ENCODE results near the gene MBTPS2. TPM values are rescaled to one million over a fixed set of nuclear protein-coding genes. Genes with fewer than 3 reads are reported as not detected.
"Not testable (repeated sequence)": the region's sequence is repeated elsewhere in the genome, so short reads cannot be mapped to it uniquely, and the experiment has no call there.

Gene MBTPS2
- total and polyA plus RNA-seq, 8 donors = 1.1 to 8.7 (median 6.8) TPM

DNA sequence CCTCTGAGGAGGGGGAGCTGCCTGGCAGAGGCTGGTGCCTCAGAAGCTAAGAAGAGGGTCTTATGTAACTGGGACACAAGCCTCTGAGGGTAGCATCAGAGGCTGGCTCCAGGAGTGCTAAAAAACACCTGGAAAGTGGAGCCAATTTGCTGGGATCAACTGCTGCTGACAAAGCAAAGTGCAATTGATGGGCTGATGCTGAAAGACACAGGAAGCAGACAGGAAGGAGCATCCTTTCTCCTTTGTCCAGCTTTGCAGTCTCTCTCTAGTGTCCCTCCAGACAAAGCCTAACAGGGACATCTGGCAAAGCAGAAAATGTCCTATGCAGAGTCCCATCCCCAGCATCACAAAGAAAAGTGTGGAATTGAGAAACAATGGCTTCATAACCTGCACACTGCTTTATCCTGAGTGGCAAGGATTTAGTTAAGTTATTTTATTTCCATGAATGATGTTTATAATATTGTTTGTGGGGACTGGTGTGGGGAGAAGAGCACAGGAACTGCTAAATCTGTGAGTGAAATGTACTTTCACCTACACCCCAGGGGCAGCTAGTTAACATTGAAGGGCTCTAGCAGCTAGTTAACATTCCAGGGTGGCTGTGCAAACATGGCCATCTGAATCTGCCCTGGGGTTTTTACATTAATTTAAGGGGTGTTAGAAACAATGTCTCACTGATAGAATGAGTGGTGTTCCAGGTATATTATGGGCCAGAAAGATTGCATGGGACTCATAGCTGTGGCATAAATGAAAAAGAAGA lies 25.6 kb upstream of the MBTPS2 start:
- no peaks in the 10 kb centered on the region for H3K9me3 ChIP-seq
- no peak overlapping the region for H3K4me3 ChIP-seq
- no peak for DNase-seq
- no peaks in the 10 kb centered on the region for H3K36me3 ChIP-seq
- no peaks in the 10 kb centered on the region for H3K27me3 ChIP-seq
- no peaks in the 10 kb centered on the region for H3K4me1 ChIP-seq
- intact Hi-C loops (cut with DNase I) = no loop called here
- TF ChIP-seq CTCF (IDR thresholded peaks at IDR 0.05) = no peak
- FAIRE-seq = no peak
- ATAC-seq = no peak
- no peak overlapping the region for H3K27ac ChIP-seq

DNA sequence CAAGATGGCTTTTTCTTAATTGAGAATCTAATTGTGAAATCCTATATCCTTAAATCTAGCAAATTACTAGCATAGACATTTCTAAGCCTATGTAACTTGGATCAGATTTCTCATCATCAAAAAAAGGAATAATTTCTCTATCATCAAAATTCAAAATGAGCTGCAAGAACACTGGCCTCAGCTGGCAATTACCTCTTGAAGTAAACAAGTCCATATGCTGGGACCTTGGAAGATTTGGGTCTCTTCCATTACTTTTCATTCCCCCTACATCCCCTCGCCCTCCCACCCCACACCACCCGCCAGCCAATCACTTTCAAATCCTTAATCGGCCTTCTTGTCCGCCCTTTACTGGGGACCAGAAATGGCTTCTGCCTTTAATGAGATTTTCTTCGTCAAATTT lies 23.3 kb upstream of the MBTPS2 start:
- WGBS, 2 donors = 70 to 84% methylated on average over 5 of the region's 5 CpGs
- intact Hi-C loops (cut with DNase I) = no loop called here
- DNase-seq (no peak), ATAC-seq (no peak), FAIRE-seq (no peak)
- Histone ChIP-seq H3K36me3 (no peaks in the 10 kb centered on the region), H3K27me3 (no peaks in the 10 kb centered on the region), H3K9me3 (no peaks in the 10 kb centered on the region), H3K4me3 (no peak overlapping the region), H3K27ac (no peak overlapping the region), H3K4me1 (no peaks in the 10 kb centered on the region)
- TF ChIP-seq CTCF (IDR thresholded peaks at IDR 0.05) = no peak

DNA sequence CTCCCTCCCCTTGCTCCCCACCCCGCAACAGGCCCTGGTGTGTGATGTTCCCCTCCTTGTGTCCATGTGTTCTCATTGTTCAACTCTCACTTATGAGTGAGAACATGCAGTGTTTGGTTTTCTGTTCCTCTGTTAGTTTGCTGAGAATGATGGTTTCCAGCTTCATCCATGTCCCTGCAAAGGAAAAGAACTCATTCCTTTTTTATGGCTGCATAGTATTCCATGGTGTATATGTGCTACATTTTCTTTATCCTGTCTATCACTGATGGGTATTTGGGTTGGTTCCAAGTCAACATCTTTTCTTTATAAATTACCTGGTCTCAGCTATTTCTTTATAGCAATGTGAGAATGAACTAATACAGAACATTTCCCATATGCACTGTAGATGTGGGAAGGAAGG lies 19.2 kb upstream of the MBTPS2 start:
- H3K27ac ChIP-seq; ATAC-seq; H3K36me3 ChIP-seq; H3K4me1 ChIP-seq; intact Hi-C loops (cut with DNase I); H3K9me3 ChIP-seq; DNase-seq; FAIRE-seq; H3K27me3 ChIP-seq; H3K4me3 ChIP-seq: not testable (repeated sequence)
- 84 to 100% methylated on average over 1 of the region's 1 CpG for WGBS, 2 donors

- FAIRE-seq (no peak), DNase-seq (no peak), ATAC-seq (no peak)
- Histone ChIP-seq H3K27ac (no peak overlapping the region), H3K4me3 (no peak overlapping the region), H3K9me3 (no peaks in the 10 kb centered on the region), H3K27me3 (no peaks in the 10 kb centered on the region), H3K4me1 (no peaks in the 10 kb centered on the region), H3K36me3 (no peaks in the 10 kb centered on the region)
- TF ChIP-seq CTCF (IDR thresholded peaks at IDR 0.05) = no peak
- 84 to 88% methylated on average over 3 of the region's 3 CpGs for WGBS, 2 donors
- intact Hi-C loops (cut with DNase I) = no loop called here
These were observed 17.5 kb upstream of the MBTPS2 start for GRCh38 chrX:21821875-21822274.

GRCh38 chrX:21831496-21831895 lies 7.9 kb upstream of the MBTPS2 start:
- no peak for TF ChIP-seq CTCF (IDR thresholded peaks at IDR 0.05)
- H3K27ac ChIP-seq = no peak overlapping the region
- H3K4me1 ChIP-seq = no peaks in the 10 kb centered on the region
- 65 to 67% methylated on average over 2 of the region's 2 CpGs for WGBS, 2 donors
- H3K27me3 ChIP-seq = peaks cover 0 to 11% (median 0%) of the 10 kb centered on the region in 4 donors
- H3K9me3 ChIP-seq = no peaks in the 10 kb centered on the region
- no peaks in the 10 kb centered on the region for H3K36me3 ChIP-seq
- DNase-seq (no peak), FAIRE-seq (no peak), ATAC-seq (no peak)
- intact Hi-C loops (cut with DNase I) = no loop called here
- no peak overlapping the region for H3K4me3 ChIP-seq

All from pancreas (tissue), 10 donors.